SK-N-SH (cell line): ENCODE measurements around the gene CEACAM1. TPM values are rescaled to one million over a fixed set of nuclear protein-coding genes. Genes with fewer than 3 reads are reported as not detected.

Experiments used
- CTCF ChIA-PET: fragments of 300-600, 350-600 bp; formaldehyde crosslinking; extraction: SDS; loops from one replicate; lab custom pipeline; 2021; lab: Yijun Ruan, JAX
- POLR2A ChIA-PET: fragments of 350-600 bp; sonication (Branson Sonifier 250); formaldehyde crosslinking; extraction: SDS; loops from one replicate; lab custom pipeline; 2020; ENCODE audit warnings: antibody characterized with exemption, inconsistent platforms; lab: Yijun Ruan, JAX
- DNase-seq: peaks from one replicate; pipeline ENCODE4 v3.0.0; 2012
- H2AFZ ChIP-seq: fragments of 200-600 bp; sonication (generic); 2 replicates; pipeline ENCODE4 v1.8.1; 2016; ENCODE audit warnings: antibody characterized with exemption, mild to moderate bottlenecking, low read depth
- H3F3A ChIP-seq: fragments of 200-600 bp; sonication (generic); replicated peaks from 2 replicates; pipeline ENCODE3; 2016; ENCODE audit warnings: antibody characterized with exemption, mild to moderate bottlenecking; ENCODE audit not compliant: insufficient read depth
- H3K27ac ChIP-seq, 2 experiments: fragments of 200-500 bp in 1 of 2; fragments of 200-600 bp in 1 of 2; sonication (Bioruptor generic) in 1 of 2; sonication (generic), shearing (Covaris generic) in 1 of 2; 2 replicates each; pipeline versions ENCODE4 v1.5.1 to v1.6.1; 2014 to 2016; ENCODE audit warnings: low read depth in 2 of 2, inconsistent platforms in 1 of 2, low read length in 1 of 2, mild to moderate bottlenecking in 1 of 2, mixed read lengths in 1 of 2
- H3K27me3 ChIP-seq: fragments of 200-600 bp; sonication (generic), shearing (Covaris generic); 2 replicates; pipeline ENCODE4 v1.6.1; 2016; ENCODE audit warnings: mixed run types; ENCODE audit not compliant: insufficient read depth
- H3K36me3 ChIP-seq, 2 experiments: fragments of 200-500 bp in 1 of 2; fragments of 200-600 bp in 1 of 2; sonication (Bioruptor generic) in 1 of 2; sonication (generic) in 1 of 2; replicated peaks in 1 of 2; 2 replicates each; pipeline versions ENCODE3 to v1.5.1; 2014 to 2016; ENCODE audit warnings: low read length in 1 of 2, mild to moderate bottlenecking in 1 of 2; ENCODE audit not compliant: insufficient read depth in 2 of 2, control insufficient read depth in 1 of 2
- H3K4me1 ChIP-seq, 2 experiments: fragments of 200-500 bp in 1 of 2; fragments of 200-600 bp in 1 of 2; sonication (Bioruptor generic) in 1 of 2; sonication (generic), shearing (Covaris generic) in 1 of 2; 2 replicates each; pipeline versions ENCODE4 v1.5.1 to v1.6.1; 2014 to 2016; ENCODE audit warnings: low read depth in 1 of 2, low read length in 1 of 2, mixed run types in 1 of 2; ENCODE audit not compliant: insufficient read depth in 2 of 2, control insufficient read depth in 1 of 2
- H3K4me2 ChIP-seq: fragments of 200-600 bp; sonication (generic), shearing (Covaris generic); 2 replicates; pipeline ENCODE4 v1.6.1; 2017; ENCODE audit warnings: mixed run types
- H3K4me3 ChIP-seq, 2 experiments: fragments of 200-500 bp in 1 of 2; fragments of 200-600 bp in 1 of 2; sonication (Bioruptor generic) in 1 of 2; sonication (generic), shearing (Covaris generic) in 1 of 2; 2 replicates each; pipeline versions ENCODE4 v1.5.1 to v1.8.1; 2014 to 2016; ENCODE audit warnings: low read depth in 2 of 2, inconsistent platforms in 1 of 2, low read length in 1 of 2, mild to moderate bottlenecking in 1 of 2, mixed read lengths in 1 of 2, moderate library complexity in 1 of 2
- H3K79me2 ChIP-seq: fragments of 200-600 bp; sonication (generic); 2 replicates; pipeline ENCODE4 v1.8.1; 2017; ENCODE audit warnings: mild to moderate bottlenecking; ENCODE audit not compliant: insufficient read depth
- H3K9ac ChIP-seq: fragments of 200-600 bp; sonication (generic); 2 replicates; pipeline ENCODE4 v1.6.1; 2017; ENCODE audit warnings: mixed run types
- H3K9me2 ChIP-seq: fragments of 200-600 bp; sonication (generic); 2 replicates; pipeline ENCODE4 v1.6.1; 2017; ENCODE audit warnings: mixed run types
- H3K9me3 ChIP-seq: fragments of 200-600 bp; sonication (generic); 2 replicates; pipeline ENCODE4 v1.6.1; 2017; ENCODE audit warnings: mixed run types, mild to moderate bottlenecking, moderate library complexity
- H4K20me1 ChIP-seq: fragments of 200-600 bp; sonication (generic); 2 replicates; pipeline ENCODE4 v1.6.1; 2017; ENCODE audit warnings: mild to moderate bottlenecking, mixed run types; ENCODE audit not compliant: insufficient read depth
- CHD2 ChIP-seq: fragments of 150-350 bp; IDR thresholded peaks from 2 replicates; pipeline ENCODE4 v1.6.1; 2018; ENCODE audit warnings: low read length; ENCODE audit not compliant: partially characterized antibody
- ELF1 ChIP-seq: IDR thresholded peaks from 2 replicates; pipeline ENCODE4 v1.4.0; 2012
- FOXJ3 ChIP-seq: sonication (generic); formaldehyde crosslinking; IDR thresholded peaks from 2 replicates; pipeline ENCODE4 v1.5.1; 2020; ENCODE audit warnings: mild to moderate bottlenecking, missing genetic modification reagents
- GATA2 ChIP-seq: sonication (generic); formaldehyde crosslinking; IDR thresholded peaks from 2 replicates; pipeline ENCODE4 v1.5.0; 2020; ENCODE audit warnings: mild to moderate bottlenecking, missing genetic modification reagents
- MEF2A ChIP-seq: IDR thresholded peaks from 2 replicates; pipeline ENCODE4 v1.4.0; 2012; ENCODE audit warnings: low read depth, borderline replicate concordance
- POLR2AphosphoS5 ChIP-seq: IDR thresholded peaks from 2 replicates; pipeline ENCODE4 v1.6.1; 2012; ENCODE audit warnings: low read depth, low read length
- RAD21 ChIP-seq: IDR thresholded peaks from 2 replicates; pipeline ENCODE4 v1.6.1; 2012; ENCODE audit warnings: mild to moderate bottlenecking, low read length
- RXRA ChIP-seq: IDR thresholded peaks from 2 replicates; pipeline ENCODE4 v1.4.0; 2012; ENCODE audit warnings: low read depth, mild to moderate bottlenecking, borderline replicate concordance
- TCF12 ChIP-seq: IDR thresholded peaks from 2 replicates; pipeline ENCODE4 v1.4.0; 2012
- TEAD4 ChIP-seq: IDR thresholded peaks from 2 replicates; pipeline ENCODE4 v1.4.0; 2012; ENCODE audit warnings: mild to moderate bottlenecking, borderline replicate concordance; ENCODE audit not compliant: insufficient read depth
- WGBS: methylation state at CpG from one replicate; pipeline ENCODE4 v1.1.6; 2017; ENCODE audit warnings: low lambda C conversion rate; 5-methylcytosine and 5-hydroxymethylcytosine counted together
- polyA plus RNA-seq, 3 experiments: library from polyadenylated mRNA; depleted of rRNA; stranded (reverse); fragments of >200 nt; gene quantifications; 2 replicates each; pipeline ENCODE4 v1.2.3, GENCODE V29; 2012
- TF ChIP-seq, protein P1 (sequence below): IDR thresholded peaks from 2 replicates; pipeline ENCODE4 v1.6.1; 2012; ENCODE audit warnings: mild to moderate bottlenecking, low read depth, low read length, moderate library complexity
- TF ChIP-seq, protein P2 (sequence below): IDR thresholded peaks from 2 replicates; pipeline ENCODE4; 2012
- TF ChIP-seq, protein P3 (sequence below): fragments of 150-350 bp; IDR thresholded peaks from 2 replicates; pipeline ENCODE4 v1.6.1; 2017; ENCODE audit warnings: antibody characterized with exemption, low read length, low read depth, borderline replicate concordance
- TF ChIP-seq, protein P4 (sequence below): IDR thresholded peaks from 2 replicates; pipeline ENCODE4 v1.4.0; 2012; ENCODE audit warnings: low read depth, borderline replicate concordance
- TF ChIP-seq, protein P5 (sequence below): IDR thresholded peaks from 2 replicates; pipeline ENCODE4 v1.4.0; 2012; ENCODE audit warnings: low read depth, borderline replicate concordance

Gene CEACAM1
- polyA plus RNA-seq, 1 of the 3 experiments (the other 2 are of a cell fraction): 0.53 TPM

DNA sequence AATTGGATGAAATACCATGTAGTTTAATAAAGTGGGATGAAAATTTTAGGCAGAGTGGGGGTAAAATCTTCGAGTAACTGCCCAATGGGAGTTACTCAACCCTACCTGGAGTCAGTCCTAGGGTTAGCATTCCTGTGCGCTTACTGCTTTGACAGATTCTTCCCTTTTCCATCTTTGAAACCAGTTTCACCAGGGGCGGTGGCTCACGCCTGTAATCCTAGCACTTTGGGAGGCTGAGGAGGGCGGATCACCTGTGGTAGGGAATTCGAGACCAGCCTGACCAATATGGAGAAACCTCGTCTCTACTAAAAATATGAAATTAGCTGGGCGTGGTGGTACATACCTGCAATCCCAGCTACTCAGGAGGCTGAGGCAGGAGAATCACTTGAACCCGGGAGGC lies 48.5 kb downstream of the CEACAM1 start:
- Histone ChIP-seq H3K27me3 (no peaks in the 10 kb centered on the region), H3K79me2 (no peaks in the 10 kb centered on the region), H3K9ac (no peak overlapping the region), H2AFZ (no peak overlapping the region), H3K9me3 (no peaks in the 10 kb centered on the region), H3K4me1 (peaks cover 0 to 4% of the 10 kb centered on the region in 2 experiments; a peak in 2 of 4 replicates), H3K36me3 (no peaks in the 10 kb centered on the region), H3K9me2 (no peaks in the 10 kb centered on the region), H3K4me3 (no peak overlapping the region), H3K27ac (no peak overlapping the region), H3K4me2 (no peak overlapping the region), H4K20me1 (no peaks in the 10 kb centered on the region)
- ChIA-PET CTCF (no interaction called here), POLR2A (interaction anchor here (0.6 kb wide), 1 partner anchor 258 kb away, joined by 3 read pairs; no protein-coding TSS in a partner anchor)
- no peak for DNase-seq
- 91% methylated on average over 9 of the region's 9 CpGs for WGBS
- TF ChIP-seq FOXJ3 (CRISPR knock-in tag) (no peak), GATA2 (CRISPR knock-in tag) (no peak)
- TF ChIP-seq, protein P1, sequence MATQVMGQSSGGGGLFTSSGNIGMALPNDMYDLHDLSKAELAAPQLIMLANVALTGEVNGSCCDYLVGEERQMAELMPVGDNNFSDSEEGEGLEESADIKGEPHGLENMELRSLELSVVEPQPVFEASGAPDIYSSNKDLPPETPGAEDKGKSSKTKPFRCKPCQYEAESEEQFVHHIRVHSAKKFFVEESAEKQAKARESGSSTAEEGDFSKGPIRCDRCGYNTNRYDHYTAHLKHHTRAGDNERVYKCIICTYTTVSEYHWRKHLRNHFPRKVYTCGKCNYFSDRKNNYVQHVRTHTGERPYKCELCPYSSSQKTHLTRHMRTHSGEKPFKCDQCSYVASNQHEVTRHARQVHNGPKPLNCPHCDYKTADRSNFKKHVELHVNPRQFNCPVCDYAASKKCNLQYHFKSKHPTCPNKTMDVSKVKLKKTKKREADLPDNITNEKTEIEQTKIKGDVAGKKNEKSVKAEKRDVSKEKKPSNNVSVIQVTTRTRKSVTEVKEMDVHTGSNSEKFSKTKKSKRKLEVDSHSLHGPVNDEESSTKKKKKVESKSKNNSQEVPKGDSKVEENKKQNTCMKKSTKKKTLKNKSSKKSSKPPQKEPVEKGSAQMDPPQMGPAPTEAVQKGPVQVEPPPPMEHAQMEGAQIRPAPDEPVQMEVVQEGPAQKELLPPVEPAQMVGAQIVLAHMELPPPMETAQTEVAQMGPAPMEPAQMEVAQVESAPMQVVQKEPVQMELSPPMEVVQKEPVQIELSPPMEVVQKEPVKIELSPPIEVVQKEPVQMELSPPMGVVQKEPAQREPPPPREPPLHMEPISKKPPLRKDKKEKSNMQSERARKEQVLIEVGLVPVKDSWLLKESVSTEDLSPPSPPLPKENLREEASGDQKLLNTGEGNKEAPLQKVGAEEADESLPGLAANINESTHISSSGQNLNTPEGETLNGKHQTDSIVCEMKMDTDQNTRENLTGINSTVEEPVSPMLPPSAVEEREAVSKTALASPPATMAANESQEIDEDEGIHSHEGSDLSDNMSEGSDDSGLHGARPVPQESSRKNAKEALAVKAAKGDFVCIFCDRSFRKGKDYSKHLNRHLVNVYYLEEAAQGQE: no peak
- TF ChIP-seq, all 33 proteins: peak for 0
- no peaks in the 10 kb centered on the region for H3F3A ChIP-seq

DNA sequence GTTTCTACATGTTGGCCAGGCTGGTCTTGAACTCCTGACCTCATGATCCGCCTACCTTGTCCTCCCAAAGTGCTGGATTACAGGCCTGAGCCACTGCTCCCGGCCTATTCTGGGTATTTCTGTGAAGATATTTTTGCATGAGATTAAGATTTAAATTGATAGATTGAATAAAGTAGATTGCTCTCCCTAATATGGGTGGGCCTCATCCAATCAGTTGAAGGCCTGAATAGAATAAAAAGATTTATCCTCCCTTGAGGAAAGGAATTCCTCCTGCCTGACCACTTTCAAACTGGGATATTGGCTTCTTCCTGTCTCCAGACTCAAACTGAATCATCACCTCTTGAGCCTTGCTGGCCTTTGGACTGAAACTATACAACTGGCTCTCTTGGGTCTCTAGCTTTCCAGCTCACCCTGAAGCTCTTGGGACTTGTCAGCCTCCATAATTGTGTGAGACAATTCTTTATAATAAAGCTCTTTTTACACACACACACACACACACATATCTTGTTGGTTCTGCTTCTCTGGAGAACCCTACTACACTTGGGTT lies 49.4 kb downstream of the CEACAM1 start:
- Histone ChIP-seq H3K4me1 (peaks cover 0 to 4% of the 10 kb centered on the region in 2 experiments; a peak in 2 of 4 replicates), H3K9ac (no peak overlapping the region), H3K4me2 (no peak overlapping the region), H3F3A (no peaks in the 10 kb centered on the region), H2AFZ (no peak overlapping the region), H3K27ac (no peak overlapping the region), H3K9me2 (no peaks in the 10 kb centered on the region), H3K4me3 (no peak overlapping the region), H3K9me3 (no peaks in the 10 kb centered on the region), H4K20me1 (no peaks in the 10 kb centered on the region), H3K27me3 (no peaks in the 10 kb centered on the region), H3K79me2 (no peaks in the 10 kb centered on the region), H3K36me3 (no peaks in the 10 kb centered on the region)
- DNase-seq: no peak
- POLR2A ChIA-PET: interaction anchor here (0.6 kb wide), 1 partner anchor 257 kb away, joined by 3 read pairs; no protein-coding TSS in a partner anchor
- TF ChIP-seq, protein P2, sequence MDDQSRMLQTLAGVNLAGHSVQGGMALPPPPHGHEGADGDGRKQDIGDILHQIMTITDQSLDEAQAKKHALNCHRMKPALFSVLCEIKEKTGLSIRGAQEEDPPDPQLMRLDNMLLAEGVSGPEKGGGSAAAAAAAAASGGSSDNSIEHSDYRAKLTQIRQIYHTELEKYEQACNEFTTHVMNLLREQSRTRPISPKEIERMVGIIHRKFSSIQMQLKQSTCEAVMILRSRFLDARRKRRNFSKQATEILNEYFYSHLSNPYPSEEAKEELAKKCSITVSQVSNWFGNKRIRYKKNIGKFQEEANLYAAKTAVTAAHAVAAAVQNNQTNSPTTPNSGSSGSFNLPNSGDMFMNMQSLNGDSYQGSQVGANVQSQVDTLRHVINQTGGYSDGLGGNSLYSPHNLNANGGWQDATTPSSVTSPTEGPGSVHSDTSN: no peak
- no peak for TF ChIP-seq TEAD4
- no peak for TF ChIP-seq CHD2
- TF ChIP-seq RAD21: no peak
- TF ChIP-seq TCF12: no peak
- no peak for TF ChIP-seq RXRA
- no peak for TF ChIP-seq MEF2A
- TF ChIP-seq POLR2AphosphoS5: no peak
- TF ChIP-seq, protein P3, sequence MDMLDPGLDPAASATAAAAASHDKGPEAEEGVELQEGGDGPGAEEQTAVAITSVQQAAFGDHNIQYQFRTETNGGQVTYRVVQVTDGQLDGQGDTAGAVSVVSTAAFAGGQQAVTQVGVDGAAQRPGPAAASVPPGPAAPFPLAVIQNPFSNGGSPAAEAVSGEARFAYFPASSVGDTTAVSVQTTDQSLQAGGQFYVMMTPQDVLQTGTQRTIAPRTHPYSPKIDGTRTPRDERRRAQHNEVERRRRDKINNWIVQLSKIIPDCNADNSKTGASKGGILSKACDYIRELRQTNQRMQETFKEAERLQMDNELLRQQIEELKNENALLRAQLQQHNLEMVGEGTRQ: no peak
- no peak for TF ChIP-seq ELF1
- TF ChIP-seq, protein P4, sequence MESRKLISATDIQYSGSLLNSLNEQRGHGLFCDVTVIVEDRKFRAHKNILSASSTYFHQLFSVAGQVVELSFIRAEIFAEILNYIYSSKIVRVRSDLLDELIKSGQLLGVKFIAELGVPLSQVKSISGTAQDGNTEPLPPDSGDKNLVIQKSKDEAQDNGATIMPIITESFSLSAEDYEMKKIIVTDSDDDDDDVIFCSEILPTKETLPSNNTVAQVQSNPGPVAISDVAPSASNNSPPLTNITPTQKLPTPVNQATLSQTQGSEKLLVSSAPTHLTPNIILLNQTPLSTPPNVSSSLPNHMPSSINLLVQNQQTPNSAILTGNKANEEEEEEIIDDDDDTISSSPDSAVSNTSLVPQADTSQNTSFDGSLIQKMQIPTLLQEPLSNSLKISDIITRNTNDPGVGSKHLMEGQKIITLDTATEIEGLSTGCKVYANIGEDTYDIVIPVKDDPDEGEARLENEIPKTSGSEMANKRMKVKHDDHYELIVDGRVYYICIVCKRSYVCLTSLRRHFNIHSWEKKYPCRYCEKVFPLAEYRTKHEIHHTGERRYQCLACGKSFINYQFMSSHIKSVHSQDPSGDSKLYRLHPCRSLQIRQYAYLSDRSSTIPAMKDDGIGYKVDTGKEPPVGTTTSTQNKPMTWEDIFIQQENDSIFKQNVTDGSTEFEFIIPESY: no peak
- TF ChIP-seq, protein P5, sequence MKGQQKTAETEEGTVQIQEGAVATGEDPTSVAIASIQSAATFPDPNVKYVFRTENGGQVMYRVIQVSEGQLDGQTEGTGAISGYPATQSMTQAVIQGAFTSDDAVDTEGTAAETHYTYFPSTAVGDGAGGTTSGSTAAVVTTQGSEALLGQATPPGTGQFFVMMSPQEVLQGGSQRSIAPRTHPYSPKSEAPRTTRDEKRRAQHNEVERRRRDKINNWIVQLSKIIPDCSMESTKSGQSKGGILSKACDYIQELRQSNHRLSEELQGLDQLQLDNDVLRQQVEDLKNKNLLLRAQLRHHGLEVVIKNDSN: no peak
- 63% methylated on average over 2 of the region's 2 CpGs for WGBS
- CTCF ChIA-PET: no interaction called here
